Measurements from ENCODE around the gene RBM47. TPM values are rescaled to one million over a fixed set of nuclear protein-coding genes. Genes with fewer than 3 reads are reported as not detected.
"Not testable (repeated sequence)": the region's sequence is repeated elsewhere in the genome, so short reads cannot be mapped to it uniquely, and the experiment has no call there.

Gene RBM47
- total RNA-seq, 2 experiments from 2014 or later = 2.7 to 3.1 TPM

DNA sequence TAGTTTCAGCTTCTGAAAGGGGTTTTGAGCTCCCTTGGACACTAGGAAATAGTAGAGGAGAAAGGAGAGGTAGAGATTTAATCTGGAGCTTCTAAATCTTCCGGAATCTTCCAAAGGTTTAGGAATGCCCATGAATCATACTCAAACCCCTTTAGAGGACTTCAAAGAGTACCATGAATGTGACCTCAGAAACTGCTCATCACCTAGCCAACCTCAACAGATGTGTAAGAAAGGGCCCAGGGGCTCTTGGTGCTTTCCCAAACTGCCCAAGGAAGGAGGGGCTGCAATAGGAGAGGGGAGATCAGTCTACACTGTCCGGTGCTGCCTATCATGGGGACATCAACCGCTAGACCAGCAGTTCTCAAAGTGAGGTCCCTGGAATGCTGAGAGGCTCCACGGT, 109.1 kb downstream of the RBM47 start:
- H3K4me1 Mint-ChIP-seq = peaks cover 3% of the 10 kb centered on the region
- ATAC-seq (ENCODE audit: low read depth) = no peak
- H3K27me3 Mint-ChIP-seq = peaks cover 3% of the 10 kb centered on the region
- POLR2A ChIA-PET = no interaction called here
- H3K27ac Mint-ChIP-seq = no peak overlapping the region
- H3K4me3 Mint-ChIP-seq = no peak overlapping the region
- H3K9me3 Mint-ChIP-seq = no peaks in the 10 kb centered on the region
- H3K36me3 Mint-ChIP-seq = no peaks in the 10 kb centered on the region
- no peak for DNase-seq

DNA sequence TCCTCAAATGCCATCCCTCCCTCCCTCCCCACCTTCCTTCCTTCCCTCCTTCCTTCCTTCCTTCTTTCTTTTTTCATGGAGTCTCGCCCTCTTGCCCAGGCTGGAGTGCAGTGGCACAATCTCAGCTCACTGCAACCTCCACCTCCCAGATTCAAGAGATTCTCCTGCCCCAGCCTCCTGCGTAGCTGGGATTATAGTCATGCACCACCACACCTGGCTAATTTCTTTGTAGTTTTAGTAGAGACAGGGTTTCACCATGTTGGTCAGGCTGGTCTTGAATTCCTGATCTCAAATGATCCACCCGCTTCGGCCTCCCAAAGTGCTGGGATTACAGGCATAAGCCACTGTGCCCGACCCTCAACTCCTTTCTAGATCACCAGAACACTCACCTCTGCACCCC, 112.6 kb downstream of the RBM47 start:
- H3K27me3 Mint-ChIP-seq; H3K9me3 Mint-ChIP-seq; ATAC-seq (ENCODE audit: low read depth); H3K36me3 Mint-ChIP-seq; H3K27ac Mint-ChIP-seq; DNase-seq; POLR2A ChIA-PET; H3K4me3 Mint-ChIP-seq: not testable (repeated sequence)
- H3K4me1 Mint-ChIP-seq = peaks cover 12% of the 10 kb centered on the region

DNA sequence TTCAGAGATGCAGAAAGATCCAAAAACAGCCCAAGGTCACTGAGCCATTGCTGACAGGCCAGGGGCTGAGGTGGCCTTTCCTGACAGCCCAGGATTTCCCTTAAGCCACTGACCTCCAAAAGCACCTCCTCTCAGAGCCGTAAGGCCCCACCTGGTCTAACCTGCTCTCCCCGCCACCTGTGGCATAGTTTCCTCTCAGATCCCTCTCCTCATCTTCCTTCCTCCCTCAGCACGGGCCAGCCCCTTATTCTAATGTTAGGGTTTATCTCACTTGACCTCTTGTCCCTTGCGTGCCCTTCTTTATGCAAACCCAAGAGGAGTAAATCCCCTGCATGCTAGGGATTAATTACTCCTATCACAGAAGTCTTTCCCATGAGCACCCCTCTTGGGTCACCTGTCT, 113.0 kb downstream of the RBM47 start:
- ATAC-seq (ENCODE audit: low read depth) (no peak), DNase-seq (no peak)
- peaks cover 12% of the 10 kb centered on the region for H3K4me1 Mint-ChIP-seq
- H3K27me3 Mint-ChIP-seq = peaks cover 3% of the 10 kb centered on the region
- no peaks in the 10 kb centered on the region for H3K9me3 Mint-ChIP-seq
- no peak overlapping the region for H3K4me3 Mint-ChIP-seq
- POLR2A ChIA-PET = no interaction called here
- H3K36me3 Mint-ChIP-seq = no peaks in the 10 kb centered on the region
- H3K27ac Mint-ChIP-seq = no peak overlapping the region

DNA sequence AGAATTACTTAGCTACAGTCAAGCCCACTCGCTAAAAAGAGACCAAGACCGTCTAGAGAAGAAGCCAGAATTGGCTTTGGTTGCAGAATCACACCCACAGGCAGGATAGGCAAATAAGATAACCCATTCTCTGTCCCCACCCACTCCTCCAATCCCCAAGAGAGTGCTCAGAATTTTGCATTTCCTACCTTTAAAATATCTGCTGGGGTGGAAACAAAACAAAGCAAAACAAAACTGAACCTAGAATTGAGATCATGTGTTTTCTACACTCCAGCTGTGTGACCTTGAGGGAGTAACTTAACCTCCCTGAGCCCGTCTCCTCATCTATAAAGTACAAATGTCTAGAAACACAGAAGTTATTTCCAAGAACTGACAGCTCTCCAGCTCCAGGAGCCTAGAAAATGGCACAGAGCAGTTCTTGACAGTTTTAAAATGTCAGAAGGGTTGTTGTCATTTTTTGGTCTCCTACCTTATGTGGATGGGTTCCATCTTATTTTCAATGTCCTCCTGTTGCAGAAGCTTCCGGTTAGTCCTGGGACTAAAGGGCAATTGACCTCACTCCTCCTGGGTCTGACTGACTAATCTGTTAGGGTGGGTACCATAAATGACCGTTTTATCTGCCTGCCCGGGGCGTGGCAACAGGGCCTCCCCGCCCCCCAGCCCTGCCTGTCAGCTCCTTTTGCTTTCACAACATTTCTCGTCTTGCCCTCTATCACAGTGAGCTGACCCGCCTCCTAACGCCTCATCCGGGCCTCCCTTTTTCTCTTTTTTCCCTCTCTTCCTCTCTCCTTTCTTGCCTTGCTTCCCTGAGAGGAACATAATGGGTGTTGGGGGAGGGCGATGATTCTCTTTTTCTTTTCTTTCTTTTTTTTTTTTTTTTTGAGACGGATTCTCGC, 114.0 kb downstream of the RBM47 start:
- Mint-ChIP-seq H3K4me1 (peaks cover 12% of the 10 kb centered on the region), H3K4me3 (no peak overlapping the region), H3K27ac (peak overlapping the region; percentile 54), H3K27me3 (peaks cover 3% of the 10 kb centered on the region), H3K9me3 (no peaks in the 10 kb centered on the region), H3K36me3 (no peaks in the 10 kb centered on the region)
- no peak for DNase-seq
- no peak for ATAC-seq (ENCODE audit: low read depth)
- POLR2A ChIA-PET = no interaction called here

DNA sequence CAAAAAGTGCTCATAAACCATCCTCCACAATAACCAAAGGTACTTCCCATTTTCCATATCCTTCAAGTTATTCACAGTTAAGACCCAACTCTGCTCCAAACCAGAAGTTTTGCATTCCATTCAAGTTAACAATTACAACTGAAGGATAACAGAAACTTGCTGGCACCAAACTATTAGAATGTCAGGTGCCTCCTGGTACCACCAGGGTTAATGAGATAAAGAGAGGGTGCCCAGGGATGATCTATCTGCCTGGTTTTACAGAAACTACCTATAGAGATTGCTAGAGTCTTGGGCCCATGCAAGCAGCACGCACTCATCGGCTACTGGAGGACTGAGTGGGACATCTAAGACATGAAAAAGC, 114.6 kb downstream of the RBM47 start:
- POLR2A ChIA-PET = no interaction called here
- DNase-seq (no peak), ATAC-seq (ENCODE audit: low read depth) (no peak)
- Mint-ChIP-seq H3K36me3 (no peaks in the 10 kb centered on the region), H3K4me3 (no peak overlapping the region), H3K4me1 (peaks cover 12% of the 10 kb centered on the region), H3K27me3 (peaks cover 4% of the 10 kb centered on the region), H3K9me3 (no peaks in the 10 kb centered on the region), H3K27ac (no peak overlapping the region)

DNA sequence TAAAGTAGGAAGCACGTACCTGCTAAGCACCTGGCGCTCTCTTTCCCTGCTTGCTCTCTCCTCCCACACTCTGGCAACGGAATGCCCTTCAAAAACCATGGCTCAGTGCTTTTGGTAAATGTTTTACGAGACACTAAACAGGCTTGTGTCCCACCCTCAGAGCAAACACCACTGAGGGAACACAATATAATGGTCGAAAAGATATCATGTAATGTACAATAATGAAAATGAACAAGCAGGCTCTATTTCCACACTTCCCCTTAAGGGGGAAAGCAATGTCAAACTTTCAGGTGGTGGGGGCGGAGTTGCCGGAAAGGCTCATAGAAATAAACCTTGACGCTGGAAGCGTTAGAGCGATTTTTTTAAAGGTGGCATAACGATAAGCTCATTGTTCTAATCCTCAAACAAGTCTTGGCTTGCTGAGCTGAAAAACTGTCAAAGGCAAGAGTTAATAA, 115.1 kb downstream of the RBM47 start:
- Mint-ChIP-seq H3K9me3 (no peaks in the 10 kb centered on the region), H3K27me3 (peaks cover 4% of the 10 kb centered on the region), H3K4me3 (no peak overlapping the region), H3K4me1 (peaks cover 12% of the 10 kb centered on the region), H3K36me3 (no peaks in the 10 kb centered on the region), H3K27ac (no peak overlapping the region)
- POLR2A ChIA-PET = no interaction called here
- ATAC-seq (ENCODE audit: low read depth) (no peak), DNase-seq (no peak)

DNA sequence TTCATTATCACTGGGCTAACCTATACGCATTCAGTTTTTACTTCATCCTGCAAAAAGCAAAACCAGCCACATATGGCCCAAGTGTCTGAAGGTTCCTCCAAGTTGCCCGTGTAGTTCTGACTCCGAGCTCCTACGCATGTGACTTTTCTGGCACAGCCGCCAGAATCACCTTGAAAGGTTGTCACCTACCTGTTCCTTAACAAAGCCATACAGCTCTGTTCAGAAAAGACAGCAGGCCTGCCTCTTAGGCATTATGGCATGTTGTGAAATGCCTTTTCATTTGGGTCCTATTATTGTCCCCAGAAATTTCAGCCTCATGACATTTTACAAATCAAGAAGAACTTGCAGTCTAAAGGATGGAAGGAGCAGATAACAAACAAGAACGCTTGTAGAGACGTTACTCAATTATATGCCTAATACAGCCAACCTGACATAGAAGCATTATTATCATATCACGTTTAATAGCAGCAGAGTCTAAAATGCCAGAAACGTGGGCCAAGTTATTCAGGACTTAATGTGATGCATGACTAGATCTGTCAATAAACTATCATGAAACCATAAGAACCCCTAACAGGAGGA, 118.5 kb downstream of the RBM47 start:
- H3K27ac Mint-ChIP-seq = no peak overlapping the region
- no peak for ATAC-seq (ENCODE audit: low read depth)
- H3K9me3 Mint-ChIP-seq = no peaks in the 10 kb centered on the region
- H3K4me1 Mint-ChIP-seq = peaks cover 12% of the 10 kb centered on the region
- no peaks in the 10 kb centered on the region for H3K36me3 Mint-ChIP-seq
- peaks cover 3% of the 10 kb centered on the region for H3K27me3 Mint-ChIP-seq
- POLR2A ChIA-PET = no interaction called here
- no peak overlapping the region for H3K4me3 Mint-ChIP-seq
- DNase-seq = no peak

DNA sequence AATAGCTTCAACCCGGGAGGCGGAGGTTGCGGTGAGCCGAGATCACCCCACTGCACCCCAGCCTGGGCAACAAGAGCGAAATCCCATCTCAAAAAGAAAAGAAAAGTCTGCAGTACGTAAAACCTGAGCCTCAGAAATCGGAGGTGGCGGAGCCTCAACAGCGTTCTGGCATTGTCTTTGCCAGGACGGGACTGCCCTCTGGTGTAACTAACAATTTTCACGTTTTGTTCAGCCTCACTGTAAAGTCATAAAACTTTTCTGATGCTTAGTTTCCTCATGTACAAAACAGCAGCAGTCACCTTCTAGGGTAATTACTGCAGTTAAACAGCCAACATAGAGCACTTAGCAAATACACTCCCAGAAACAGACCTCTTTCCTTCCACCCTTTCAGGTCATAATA, 121.7 kb downstream of the RBM47 start:
- peaks cover 3% of the 10 kb centered on the region for H3K27me3 Mint-ChIP-seq
- no peak overlapping the region for H3K4me3 Mint-ChIP-seq
- H3K9me3 Mint-ChIP-seq = no peaks in the 10 kb centered on the region
- ATAC-seq (ENCODE audit: low read depth) = no peak
- no peak overlapping the region for H3K27ac Mint-ChIP-seq
- peaks cover 4% of the 10 kb centered on the region for H3K36me3 Mint-ChIP-seq
- DNase-seq = no peak
- POLR2A ChIA-PET = no interaction called here
- H3K4me1 Mint-ChIP-seq = peaks cover 10% of the 10 kb centered on the region

DNA sequence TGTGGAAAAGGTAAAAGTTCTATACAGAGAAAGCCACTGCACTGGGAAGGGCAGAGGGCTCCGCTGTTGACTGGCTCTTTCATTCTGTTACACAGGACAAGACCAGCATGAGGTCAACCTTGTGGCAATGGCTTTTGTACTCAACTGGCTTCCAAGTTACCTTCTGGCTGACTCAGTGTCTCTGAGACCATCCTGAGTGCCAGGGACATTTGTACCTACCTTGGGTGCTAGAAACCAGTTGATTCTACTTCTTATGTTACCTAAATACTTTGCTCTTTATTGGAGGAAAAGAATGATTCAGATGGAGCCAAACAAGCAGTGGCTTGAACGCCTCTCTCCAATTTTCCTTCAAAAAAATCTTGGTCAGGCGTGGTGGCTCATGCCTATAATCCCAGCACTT, 123.2 kb downstream of the RBM47 start:
- ATAC-seq (ENCODE audit: low read depth) = no peak
- POLR2A ChIA-PET = no interaction called here
- peaks cover 19% of the 10 kb centered on the region for H3K4me1 Mint-ChIP-seq
- no peak overlapping the region for H3K27ac Mint-ChIP-seq
- H3K9me3 Mint-ChIP-seq = no peaks in the 10 kb centered on the region
- H3K4me3 Mint-ChIP-seq = no peak overlapping the region
- H3K27me3 Mint-ChIP-seq = peaks cover 3% of the 10 kb centered on the region
- H3K36me3 Mint-ChIP-seq = peaks cover 7% of the 10 kb centered on the region
- DNase-seq = no peak

DNA sequence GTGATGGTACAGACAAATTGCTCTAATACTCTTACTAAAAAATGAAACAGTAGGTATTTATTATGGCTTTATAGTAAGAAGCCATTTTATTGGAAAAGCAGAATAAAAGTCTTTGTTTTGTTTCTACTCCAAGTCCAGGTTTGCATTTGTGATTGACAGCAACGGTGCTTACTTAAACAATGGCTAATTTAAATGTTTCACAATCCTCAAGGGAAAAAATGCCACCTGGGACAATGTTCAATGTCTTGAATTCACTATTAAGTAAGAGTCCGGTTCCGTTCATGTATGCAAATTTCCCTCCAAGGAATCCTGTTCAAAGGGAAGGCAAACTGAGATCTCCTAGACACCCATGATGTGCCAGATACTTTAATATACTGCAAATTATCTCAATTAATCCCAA, 123.6 kb downstream of the RBM47 start:
- DNase-seq (no peak), ATAC-seq (ENCODE audit: low read depth) (no peak)
- H3K4me3 Mint-ChIP-seq = no peak overlapping the region
- H3K4me1 Mint-ChIP-seq = peaks cover 19% of the 10 kb centered on the region
- H3K36me3 Mint-ChIP-seq = peaks cover 7% of the 10 kb centered on the region
- H3K9me3 Mint-ChIP-seq = no peaks in the 10 kb centered on the region
- peaks cover 3% of the 10 kb centered on the region for H3K27me3 Mint-ChIP-seq
- POLR2A ChIA-PET = interaction anchor here (0.7 kb wide), 1 partner anchor 1271 kb away, joined by 3 read pairs; no protein-coding TSS in a partner anchor
- no peak overlapping the region for H3K27ac Mint-ChIP-seq

DNA sequence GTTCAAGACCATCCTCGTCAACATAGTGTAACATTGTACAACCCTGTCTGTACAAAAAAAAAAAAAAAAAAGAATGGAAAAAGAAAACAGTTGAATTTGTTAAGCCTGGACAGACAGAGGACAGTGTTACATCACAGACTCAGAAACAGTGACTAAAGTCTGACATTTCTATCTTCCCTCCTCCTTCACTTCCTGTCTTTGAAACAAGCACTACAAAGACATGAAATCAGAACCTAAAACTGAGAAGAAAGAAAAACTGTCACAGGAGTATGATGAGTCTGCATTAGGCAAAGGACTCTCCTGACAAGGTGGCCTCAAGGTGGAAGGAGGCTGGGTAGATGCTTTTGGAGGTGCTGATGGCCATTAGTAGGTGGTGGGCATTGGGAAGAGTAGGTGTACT, 126.7 kb downstream of the RBM47 start:
- no peaks in the 10 kb centered on the region for H3K27me3 Mint-ChIP-seq
- ATAC-seq (ENCODE audit: low read depth) = peak; percentile 92
- H3K4me3 Mint-ChIP-seq = peak overlapping the region; percentile 72
- DNase-seq = peak; percentile 32
- H3K36me3 Mint-ChIP-seq = peaks cover 7% of the 10 kb centered on the region
- H3K9me3 Mint-ChIP-seq = no peaks in the 10 kb centered on the region
- POLR2A ChIA-PET = no interaction called here
- H3K4me1 Mint-ChIP-seq = peaks cover 19% of the 10 kb centered on the region
- H3K27ac Mint-ChIP-seq = peak overlapping the region; percentile 93

DNA sequence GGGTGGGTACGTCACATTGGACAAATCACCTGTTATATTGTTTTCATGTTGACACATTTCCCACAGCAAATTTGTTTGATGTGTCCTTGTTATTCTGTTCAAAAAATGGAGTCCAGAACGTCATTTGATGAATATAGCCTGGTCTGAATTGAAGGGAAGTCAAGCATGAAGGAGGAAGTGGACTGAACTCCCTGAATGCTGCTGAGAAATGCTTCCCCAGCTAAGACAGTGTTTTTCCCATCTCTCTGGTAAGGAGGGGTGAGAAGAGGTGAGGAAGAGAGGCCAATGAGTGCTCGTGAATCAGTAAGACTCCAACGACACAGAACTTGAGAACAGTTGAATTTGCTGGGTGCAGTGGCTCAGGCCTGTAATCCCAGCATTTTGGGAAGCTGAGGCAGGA, 127.4 kb downstream of the RBM47 start:
- POLR2A ChIA-PET = interaction anchor here (0.6 kb wide), 1 partner anchor 69 kb away, joined by 5 read pairs; no protein-coding TSS in a partner anchor
- Mint-ChIP-seq H3K27ac (peak overlapping the region; percentile 74), H3K9me3 (no peaks in the 10 kb centered on the region), H3K27me3 (no peaks in the 10 kb centered on the region), H3K4me3 (peak overlapping the region; percentile 10), H3K4me1 (peaks cover 21% of the 10 kb centered on the region), H3K36me3 (peaks cover 7% of the 10 kb centered on the region)
- no peak for ATAC-seq (ENCODE audit: low read depth)
- no peak for DNase-seq

DNA sequence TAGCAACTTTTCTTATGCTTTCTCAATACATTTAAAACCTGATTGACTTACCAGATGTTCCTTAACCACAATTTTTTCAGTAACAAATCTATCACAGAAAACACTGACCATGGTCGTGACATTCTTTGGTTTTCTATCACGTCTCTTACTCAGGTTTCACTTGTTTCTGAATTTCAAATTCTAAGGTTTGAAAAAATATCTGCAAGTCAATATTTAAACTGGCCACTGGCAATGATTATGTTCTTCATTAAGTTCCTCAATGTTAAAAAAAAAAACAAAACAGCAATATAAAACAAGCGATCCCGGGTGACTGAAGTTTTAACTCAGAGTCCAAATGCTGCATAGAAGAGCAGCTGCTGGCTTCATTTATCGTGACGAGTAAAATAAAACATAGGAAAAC, 128.9 kb downstream of the RBM47 start:
- DNase-seq = no peak
- H3K36me3 Mint-ChIP-seq = peaks cover 7% of the 10 kb centered on the region
- H3K4me1 Mint-ChIP-seq = peaks cover 29% of the 10 kb centered on the region
- no peak overlapping the region for H3K4me3 Mint-ChIP-seq
- no peaks in the 10 kb centered on the region for H3K9me3 Mint-ChIP-seq
- H3K27ac Mint-ChIP-seq = no peak overlapping the region
- POLR2A ChIA-PET = interaction anchor here (0.9 kb wide), 1 partner anchor 38 kb away, joined by 3 read pairs; no protein-coding TSS in a partner anchor
- no peaks in the 10 kb centered on the region for H3K27me3 Mint-ChIP-seq
- no peak for ATAC-seq (ENCODE audit: low read depth)

DNA sequence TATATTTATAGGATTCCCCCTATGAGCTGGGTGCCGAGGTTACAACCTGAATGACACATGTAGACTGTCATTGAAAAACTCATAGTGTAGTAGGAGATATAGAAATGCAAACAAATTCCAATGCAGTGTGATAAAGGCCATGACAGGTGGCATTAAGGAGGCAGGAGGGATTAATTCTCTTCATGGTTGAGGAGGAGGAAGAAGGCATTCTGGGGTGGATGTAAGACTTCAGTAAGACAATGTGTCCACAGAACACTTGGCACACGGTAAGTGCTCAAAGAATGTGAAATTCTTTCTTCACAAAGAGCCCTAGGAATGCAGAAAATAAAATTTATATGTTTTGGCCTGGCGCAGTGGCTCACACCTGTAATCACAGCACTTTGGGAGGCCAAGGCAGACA, 136.5 kb downstream of the RBM47 start:
- H3K9me3 Mint-ChIP-seq = no peaks in the 10 kb centered on the region
- H3K27me3 Mint-ChIP-seq = peaks cover 16% of the 10 kb centered on the region
- no peaks in the 10 kb centered on the region for H3K36me3 Mint-ChIP-seq
- no peak overlapping the region for H3K27ac Mint-ChIP-seq
- peaks cover 15% of the 10 kb centered on the region for H3K4me1 Mint-ChIP-seq
- DNase-seq (no peak), ATAC-seq (ENCODE audit: low read depth) (no peak)
- no peak overlapping the region for H3K4me3 Mint-ChIP-seq
- POLR2A ChIA-PET = interaction anchor here (0.7 kb wide), 1 partner anchor 55 kb away, joined by 6 read pairs; no protein-coding TSS in a partner anchor
